HUES64 (cell line): ENCODE results near the gene CDC42SE2. TPM values are rescaled to one million over a fixed set of nuclear protein-coding genes. Genes with fewer than 3 reads are reported as not detected.

Experiments
- H3K27ac ChIP-seq: 2 replicates; pipeline ENCODE4 v1.7.0; 2013; ENCODE audit warnings: low read depth, low read length, inconsistent platforms
- H3K27me3 ChIP-seq: 2 replicates; pipeline ENCODE4 v1.6.1; 2013; ENCODE audit warnings: mild to moderate bottlenecking, low read length; ENCODE audit not compliant: insufficient read depth
- H3K36me3 ChIP-seq: 2 replicates; pipeline ENCODE4 v1.6.1; 2013; ENCODE audit warnings: mild to moderate bottlenecking, low read length; ENCODE audit not compliant: insufficient read depth
- H3K4me1 ChIP-seq: 2 replicates; pipeline ENCODE4 v1.6.1; 2013; ENCODE audit warnings: mild to moderate bottlenecking, low read length, moderate library complexity; ENCODE audit not compliant: insufficient read depth
- H3K4me3 ChIP-seq: 2 replicates; pipeline ENCODE4 v1.5.1; 2013; ENCODE audit warnings: mild to moderate bottlenecking, low read length, moderate library complexity
- H3K9ac ChIP-seq: 2 replicates; pipeline ENCODE4 v1.6.1; 2013; ENCODE audit warnings: mild to moderate bottlenecking, low read depth, low read length
- H3K9me3 ChIP-seq: 2 replicates; pipeline ENCODE4 v1.6.1; 2013; ENCODE audit warnings: low read depth, low read length; ENCODE audit not compliant: insufficient read depth
- WGBS: fragments of 150-250, 120-280 bp; methylation state at CpG from one replicate; pipeline ENCODE4 v1.1.7; 2013; ENCODE audit warnings: missing lambda C conversion rate; 5-methylcytosine and 5-hydroxymethylcytosine counted together
- polyA plus RNA-seq, 2 experiments: library from polyadenylated mRNA; stranded (reverse); fragments of 50-300 nt; gene quantifications; one replicate each; pipeline ENCODE4 v1.2.3, GENCODE V29; 2013

The CDC42SE2 gene, protein sequence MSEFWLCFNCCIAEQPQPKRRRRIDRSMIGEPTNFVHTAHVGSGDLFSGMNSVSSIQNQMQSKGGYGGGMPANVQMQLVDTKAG
- 22.3 TPM for polyA plus RNA-seq (2013, experiment 1 of 2)
- polyA plus RNA-seq (2013, experiment 2 of 2), result 22.6 TPM

GRCh38 chr5:131263648-131264450 is at the start of gene CDC42SE2:
Gene CDC42SE2 (plus strand): TSS chr5:131264053. CDS start chr5:131359494, 95,441 bp downstream.
- Histone ChIP-seq H3K27ac (peak within 1 kb of the TSS; percentile 89), H3K4me3 (peak within 1 kb of the TSS; percentile 97), H3K9me3 (no peaks in the 10 kb centered on the region), H3K9ac (peak within 1 kb of the TSS; percentile 93), H3K4me1 (peaks cover 11% of the 10 kb centered on the region), H3K27me3 (no peaks in the 10 kb centered on the region), H3K36me3 (no peaks in the 10 kb centered on the region)
- WGBS, result under 1% methylated on average over 97 of the region's 97 CpGs

GRCh38 chr5:131214609-131215227 is 49.1 kb upstream of the CDC42SE2 start:
- H3K4me1 ChIP-seq, result peaks cover 5% of the 10 kb centered on the region

GRCh38 chr5:131217791-131218190 is 46.1 kb upstream of the CDC42SE2 start:
- WGBS, result 94% methylated on average over 4 of the region's 4 CpGs
- no peaks in the 10 kb centered on the region for H3K9me3 ChIP-seq
- no peaks in the 10 kb centered on the region for H3K4me1 ChIP-seq
- no peaks in the 10 kb centered on the region for H3K36me3 ChIP-seq
- H3K27me3 ChIP-seq, result no peaks in the 10 kb centered on the region
- no peak overlapping the region for H3K27ac ChIP-seq
- no peak overlapping the region for H3K9ac ChIP-seq
- no peak overlapping the region for H3K4me3 ChIP-seq

More at GRCh38 chr5:131214609-131215227, 49.1 kb upstream of the CDC42SE2 start:
- WGBS, result 89% methylated on average over 3 of the region's 3 CpGs
- no peaks in the 10 kb centered on the region for H3K9me3 ChIP-seq
- H3K27ac ChIP-seq, result no peak overlapping the region
- H3K27me3 ChIP-seq, result no peaks in the 10 kb centered on the region
- H3K4me3 ChIP-seq, result no peak overlapping the region
- no peaks in the 10 kb centered on the region for H3K36me3 ChIP-seq
- H3K9ac ChIP-seq, result no peak overlapping the region

DNA sequence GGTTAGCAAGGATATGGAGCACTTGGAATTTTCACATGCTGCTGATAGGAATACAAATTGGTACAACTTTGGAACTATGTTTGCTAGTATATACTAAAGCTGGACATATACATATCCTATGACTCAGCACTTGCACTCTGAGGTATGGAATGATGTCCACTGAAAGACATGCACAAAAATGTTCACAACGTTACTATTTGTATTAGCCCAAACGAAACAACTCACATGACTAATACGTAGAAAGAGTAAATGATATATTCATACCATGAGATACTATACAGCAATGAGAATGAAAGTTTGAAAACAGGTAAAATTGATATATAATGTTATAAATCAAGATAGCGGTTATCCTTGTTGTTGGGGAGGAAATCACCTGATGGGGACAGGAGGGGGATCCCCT is 45.5 kb upstream of the CDC42SE2 start:
- Histone ChIP-seq H3K27me3 (no peaks in the 10 kb centered on the region), H3K4me1 (no peaks in the 10 kb centered on the region), H3K36me3 (no peaks in the 10 kb centered on the region), H3K4me3 (no peak overlapping the region), H3K9me3 (no peaks in the 10 kb centered on the region), H3K9ac (no peak overlapping the region), H3K27ac (no peak overlapping the region)
- over 99% methylated on average over 3 of the region's 4 CpGs for WGBS

DNA sequence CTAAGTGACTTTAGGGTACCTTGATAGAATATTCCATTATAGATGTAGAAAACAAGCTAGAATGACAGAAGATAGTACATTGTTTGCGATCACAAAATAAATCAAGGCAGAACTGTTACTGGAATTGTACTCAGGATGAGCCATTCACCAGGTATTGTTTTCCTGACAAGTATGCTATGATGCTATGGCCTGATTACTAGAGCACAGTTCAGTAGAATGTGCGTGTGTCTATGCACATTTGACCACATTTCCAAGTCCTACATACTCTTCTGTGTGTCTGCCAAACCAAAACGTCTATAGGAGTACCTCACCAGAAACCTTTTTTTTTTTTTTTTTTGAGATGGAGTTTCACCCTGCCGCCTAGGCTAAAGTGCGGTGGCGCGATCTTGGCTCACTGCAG is 43.3 kb upstream of the CDC42SE2 start:
- no peak overlapping the region for H3K27ac ChIP-seq
- no peaks in the 10 kb centered on the region for H3K9me3 ChIP-seq
- no peaks in the 10 kb centered on the region for H3K27me3 ChIP-seq
- H3K9ac ChIP-seq, result no peak overlapping the region
- H3K4me3 ChIP-seq, result no peak overlapping the region
- 94% methylated on average over 7 of the region's 7 CpGs for WGBS
- no peaks in the 10 kb centered on the region for H3K4me1 ChIP-seq
- no peaks in the 10 kb centered on the region for H3K36me3 ChIP-seq

- H3K27ac ChIP-seq, result no peak overlapping the region
- no peaks in the 10 kb centered on the region for H3K9me3 ChIP-seq
- no peak overlapping the region for H3K4me3 ChIP-seq
- H3K27me3 ChIP-seq, result no peaks in the 10 kb centered on the region
- 95% methylated on average over 9 of the region's 10 CpGs for WGBS
- no peaks in the 10 kb centered on the region for H3K36me3 ChIP-seq
- H3K9ac ChIP-seq, result no peak overlapping the region
- no peaks in the 10 kb centered on the region for H3K4me1 ChIP-seq
These were observed 42.7 kb upstream of the CDC42SE2 start for GRCh38 chr5:131221008-131221703.

DNA sequence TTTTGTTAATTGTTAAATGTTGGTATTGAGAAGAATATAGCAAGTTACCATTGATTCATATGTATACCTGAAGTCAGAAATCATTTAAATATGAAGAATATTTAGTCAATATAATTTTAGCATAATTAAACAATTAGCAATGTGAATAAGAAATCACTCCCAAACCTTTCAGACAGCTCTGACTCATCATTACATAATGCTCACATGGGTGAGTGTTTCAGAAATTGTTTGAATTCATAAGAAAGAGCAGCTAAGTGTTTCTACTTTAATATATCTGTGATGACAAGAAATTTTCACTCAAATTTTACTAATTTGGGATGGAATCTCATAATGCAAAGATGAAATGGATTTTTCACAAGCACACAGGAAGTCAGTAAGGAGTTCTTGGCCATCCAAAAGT is 42.0 kb upstream of the CDC42SE2 start:
- no peak overlapping the region for H3K27ac ChIP-seq
- H3K4me3 ChIP-seq, result no peak overlapping the region
- H3K4me1 ChIP-seq, result no peaks in the 10 kb centered on the region
- no peaks in the 10 kb centered on the region for H3K27me3 ChIP-seq
- H3K9ac ChIP-seq, result no peak overlapping the region
- no peaks in the 10 kb centered on the region for H3K9me3 ChIP-seq
- no peaks in the 10 kb centered on the region for H3K36me3 ChIP-seq

- Histone ChIP-seq H3K27ac (no peak overlapping the region), H3K9me3 (no peaks in the 10 kb centered on the region), H3K4me1 (no peaks in the 10 kb centered on the region), H3K27me3 (no peaks in the 10 kb centered on the region), H3K4me3 (no peak overlapping the region), H3K36me3 (no peaks in the 10 kb centered on the region), H3K9ac (no peak overlapping the region)
These were observed 41.1 kb upstream of the CDC42SE2 start for GRCh38 chr5:131222731-131223130.

DNA sequence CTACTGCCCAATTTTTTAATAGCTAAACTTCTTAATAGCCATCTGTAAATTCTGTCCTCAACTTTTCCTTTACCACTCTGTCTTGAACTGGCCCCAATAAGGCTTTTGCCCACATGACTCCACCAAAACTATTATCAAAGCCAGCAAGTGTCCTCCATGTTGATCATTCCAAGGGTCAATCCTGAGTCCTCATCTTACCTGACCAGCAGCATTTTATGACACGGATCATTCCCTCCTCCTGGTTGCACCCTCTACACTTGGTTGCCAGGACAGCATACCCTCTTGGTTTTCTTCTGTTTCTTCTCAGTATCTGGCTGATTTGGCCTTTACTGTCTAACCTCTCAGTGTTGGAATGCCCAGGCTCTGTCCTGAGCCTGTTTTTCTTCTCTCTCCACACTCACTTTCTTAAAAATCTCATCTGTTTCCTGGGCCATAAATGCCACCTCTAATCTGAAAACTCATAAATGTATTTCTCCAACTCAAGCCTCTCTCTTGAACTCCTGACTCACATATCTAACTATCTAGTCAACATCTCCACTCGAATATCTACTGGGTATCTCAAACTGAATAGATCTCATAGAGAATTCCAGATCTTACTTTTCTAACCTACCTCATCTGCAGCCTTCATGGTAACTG is 40.0 kb upstream of the CDC42SE2 start:
- H3K9me3 ChIP-seq, result no peaks in the 10 kb centered on the region
- H3K9ac ChIP-seq, result no peak overlapping the region
- H3K36me3 ChIP-seq, result no peaks in the 10 kb centered on the region
- H3K4me3 ChIP-seq, result no peak overlapping the region
- H3K27ac ChIP-seq, result no peak overlapping the region
- no peaks in the 10 kb centered on the region for H3K4me1 ChIP-seq
- WGBS, result 92% methylated on average over 2 of the region's 2 CpGs
- H3K27me3 ChIP-seq, result no peaks in the 10 kb centered on the region

GRCh38 chr5:131224387-131225201 is 39.3 kb upstream of the CDC42SE2 start:
- H3K4me1 ChIP-seq, result no peaks in the 10 kb centered on the region
- no peaks in the 10 kb centered on the region for H3K9me3 ChIP-seq
- WGBS, result 92% methylated on average over 6 of the region's 6 CpGs
- no peak overlapping the region for H3K4me3 ChIP-seq
- H3K27ac ChIP-seq, result no peak overlapping the region
- H3K9ac ChIP-seq, result no peak overlapping the region
- no peaks in the 10 kb centered on the region for H3K27me3 ChIP-seq
- H3K36me3 ChIP-seq, result no peaks in the 10 kb centered on the region
